Neural crest cell (in vitro differentiated cells): Measurements from ENCODE around the gene MAPK13. TPM values are rescaled to one million over a fixed set of nuclear protein-coding genes. Genes with fewer than 3 reads are reported as not detected.
"Not testable (repeated sequence)": the region's sequence is repeated elsewhere in the genome, so short reads cannot be mapped to it uniquely, and the experiment has no call there.

Source experiments
- DNase-seq: peaks from one replicate; pipeline ENCODE4 v3.0.0; 2021; ENCODE audit warnings: low read depth, mixed read lengths, low spot score
- H3K27ac Mint-ChIP-seq: one replicate; pipeline ENCODE4 v1.8.0; 2021; ENCODE audit warnings: mild to moderate bottlenecking, mixed read lengths; ENCODE audit not compliant: unreplicated experiment
- H3K27me3 Mint-ChIP-seq: 2 replicates; pipeline ENCODE4 v1.8.0; 2021; ENCODE audit warnings: low read depth, mild to moderate bottlenecking, mixed read lengths
- H3K36me3 Mint-ChIP-seq: 2 replicates; pipeline ENCODE4 v1.8.0; 2021; ENCODE audit warnings: low read depth, mild to moderate bottlenecking, mixed read lengths
- H3K4me1 Mint-ChIP-seq: 2 replicates; pipeline ENCODE4 v1.8.0; 2021; ENCODE audit warnings: mixed read lengths
- H3K4me3 Mint-ChIP-seq: one replicate; pipeline ENCODE4 v1.8.0; 2021; ENCODE audit warnings: mild to moderate bottlenecking, mixed read lengths
- H3K9me3 Mint-ChIP-seq: 2 replicates; pipeline ENCODE4 v1.8.0; 2021; ENCODE audit warnings: mixed read lengths
- total RNA-seq: library from RNA; stranded (reverse); gene quantifications from 2 replicates; pipeline ENCODE4 v1.2.1, GENCODE V29; 2021
- TF ChIP-seq, protein P1 (sequence below): fragments of 200-600 bp; sonication (generic); conservative IDR thresholded peaks from 2 replicates; pipeline ENCODE4 v1.5.0; 2021; ENCODE audit warnings: antibody characterized with exemption, mild to moderate bottlenecking

The MAPK13 gene
- total RNA-seq, 1 donor from 2014 or later = 2.0 TPM

DNA sequence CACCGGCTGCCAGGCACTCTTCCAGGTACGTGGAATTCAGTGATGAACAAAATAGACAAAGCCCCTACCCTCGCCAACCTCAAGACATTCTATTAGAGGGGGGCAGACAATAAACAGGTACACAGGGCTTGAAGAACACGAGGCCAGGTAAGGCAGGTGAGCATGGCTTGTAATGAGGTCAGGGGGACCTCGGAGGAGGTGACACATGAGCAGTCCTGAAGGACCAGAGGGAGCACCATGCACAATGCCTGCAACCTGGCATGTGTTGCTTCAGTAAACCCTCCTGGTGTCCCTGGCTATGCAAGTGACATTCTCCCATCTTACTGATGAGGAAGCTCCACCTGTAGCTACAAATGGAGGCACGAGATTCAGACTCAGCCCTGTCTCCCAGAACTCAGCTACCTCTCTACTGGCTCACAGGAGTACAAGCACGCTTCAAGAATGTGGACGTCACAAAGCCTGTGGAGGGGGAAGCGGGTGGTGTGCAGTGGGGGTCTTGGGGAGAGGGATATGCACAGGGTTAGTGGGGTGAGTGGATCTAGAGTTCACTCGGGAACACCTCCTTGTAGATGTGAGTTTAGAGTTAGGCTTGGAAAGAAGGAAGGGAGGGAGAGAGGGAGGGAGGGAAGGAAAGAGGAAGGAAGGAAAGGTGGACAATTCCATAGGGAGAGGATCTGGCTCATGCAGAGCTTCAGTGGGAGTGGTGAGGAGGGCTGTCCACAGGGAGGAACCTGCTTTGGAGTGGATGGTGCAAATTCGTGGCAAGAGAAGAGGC lies 7.6 kb upstream of the MAPK13 start:
- TF ChIP-seq, protein P1, sequence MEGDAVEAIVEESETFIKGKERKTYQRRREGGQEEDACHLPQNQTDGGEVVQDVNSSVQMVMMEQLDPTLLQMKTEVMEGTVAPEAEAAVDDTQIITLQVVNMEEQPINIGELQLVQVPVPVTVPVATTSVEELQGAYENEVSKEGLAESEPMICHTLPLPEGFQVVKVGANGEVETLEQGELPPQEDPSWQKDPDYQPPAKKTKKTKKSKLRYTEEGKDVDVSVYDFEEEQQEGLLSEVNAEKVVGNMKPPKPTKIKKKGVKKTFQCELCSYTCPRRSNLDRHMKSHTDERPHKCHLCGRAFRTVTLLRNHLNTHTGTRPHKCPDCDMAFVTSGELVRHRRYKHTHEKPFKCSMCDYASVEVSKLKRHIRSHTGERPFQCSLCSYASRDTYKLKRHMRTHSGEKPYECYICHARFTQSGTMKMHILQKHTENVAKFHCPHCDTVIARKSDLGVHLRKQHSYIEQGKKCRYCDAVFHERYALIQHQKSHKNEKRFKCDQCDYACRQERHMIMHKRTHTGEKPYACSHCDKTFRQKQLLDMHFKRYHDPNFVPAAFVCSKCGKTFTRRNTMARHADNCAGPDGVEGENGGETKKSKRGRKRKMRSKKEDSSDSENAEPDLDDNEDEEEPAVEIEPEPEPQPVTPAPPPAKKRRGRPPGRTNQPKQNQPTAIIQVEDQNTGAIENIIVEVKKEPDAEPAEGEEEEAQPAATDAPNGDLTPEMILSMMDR = no peak
- peaks cover under 1% of the 10 kb centered on the region for H3K27me3 Mint-ChIP-seq
- H3K27ac Mint-ChIP-seq = no peak overlapping the region
- no peak overlapping the region for H3K4me3 Mint-ChIP-seq
- no peaks in the 10 kb centered on the region for H3K9me3 Mint-ChIP-seq
- H3K36me3 Mint-ChIP-seq = no peaks in the 10 kb centered on the region
- peaks cover 8% of the 10 kb centered on the region for H3K4me1 Mint-ChIP-seq
- DNase-seq = no peak

DNA sequence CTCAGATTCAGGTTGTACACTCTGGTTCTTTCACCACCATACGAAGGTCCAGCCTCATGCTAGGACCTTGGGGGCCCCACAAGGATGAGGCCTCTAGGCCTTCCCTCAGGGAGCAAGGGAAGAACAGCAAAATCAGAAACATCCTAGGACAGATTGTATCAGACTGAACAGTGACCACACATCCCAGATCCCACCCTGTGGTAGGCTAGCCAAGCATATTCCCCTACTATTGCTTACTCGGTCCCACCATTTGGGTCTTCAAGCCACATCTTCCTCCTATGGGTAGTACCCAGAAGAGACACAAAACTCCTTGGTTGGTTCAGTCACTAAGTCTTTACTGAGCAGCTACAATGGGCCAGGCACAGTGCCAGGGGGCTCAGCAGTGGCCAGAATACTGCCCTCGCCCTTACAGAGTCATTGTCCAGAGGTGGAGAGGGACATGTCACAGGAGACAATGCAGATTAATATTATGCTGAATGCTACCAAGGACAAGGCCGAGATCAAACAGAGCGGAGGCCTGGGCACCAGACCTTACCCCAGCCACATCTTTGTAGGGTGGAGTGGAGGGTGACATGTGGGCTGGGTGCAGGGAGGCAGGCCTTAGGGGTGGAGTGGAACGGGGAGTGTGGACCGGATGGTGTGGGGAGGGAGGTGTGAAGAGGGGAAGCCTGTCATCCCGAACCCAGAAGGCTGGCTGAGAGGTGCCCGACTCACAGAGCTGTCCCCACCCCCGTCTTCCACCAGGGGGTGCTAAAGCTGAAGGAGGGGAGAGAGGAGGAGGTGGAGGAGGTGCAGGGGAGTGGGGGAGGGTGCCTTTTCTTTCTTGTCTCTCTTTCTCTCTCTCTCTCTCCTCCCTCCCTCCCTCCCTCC lies 6.8 kb upstream of the MAPK13 start:
- peak; percentile 84 for DNase-seq
- H3K4me3 Mint-ChIP-seq = no peak overlapping the region
- no peaks in the 10 kb centered on the region for H3K36me3 Mint-ChIP-seq
- H3K9me3 Mint-ChIP-seq = no peaks in the 10 kb centered on the region
- TF ChIP-seq, protein P1 = peak; percentile 63
- H3K27me3 Mint-ChIP-seq = peaks cover 2% of the 10 kb centered on the region
- peaks cover 8% of the 10 kb centered on the region for H3K4me1 Mint-ChIP-seq
- peak overlapping the region; percentile 57 for H3K27ac Mint-ChIP-seq

DNA sequence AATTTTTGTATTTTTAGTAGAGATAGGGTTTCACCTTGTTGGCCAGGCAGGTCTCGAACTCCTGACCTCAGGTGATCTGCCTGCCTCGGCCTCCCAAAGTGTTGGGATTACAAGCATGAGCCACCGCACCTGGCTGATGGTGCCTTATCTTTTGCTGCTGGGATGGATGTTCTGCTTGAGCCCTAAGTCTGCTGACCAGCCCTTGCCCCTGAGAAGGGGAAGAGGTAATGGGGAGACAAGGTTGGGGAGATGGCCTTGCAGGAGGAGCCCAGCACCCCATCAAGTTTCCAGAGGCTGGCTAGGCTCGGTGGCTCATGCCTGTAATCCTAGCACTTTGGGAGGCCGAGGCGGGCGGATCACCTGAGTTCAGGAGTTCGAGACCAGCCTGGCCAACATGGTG lies 6.0 kb upstream of the MAPK13 start:
- H3K36me3 Mint-ChIP-seq, DNase-seq, H3K4me1 Mint-ChIP-seq, H3K9me3 Mint-ChIP-seq, H3K27ac Mint-ChIP-seq, H3K27me3 Mint-ChIP-seq, H3K4me3 Mint-ChIP-seq: not testable (repeated sequence)

DNA sequence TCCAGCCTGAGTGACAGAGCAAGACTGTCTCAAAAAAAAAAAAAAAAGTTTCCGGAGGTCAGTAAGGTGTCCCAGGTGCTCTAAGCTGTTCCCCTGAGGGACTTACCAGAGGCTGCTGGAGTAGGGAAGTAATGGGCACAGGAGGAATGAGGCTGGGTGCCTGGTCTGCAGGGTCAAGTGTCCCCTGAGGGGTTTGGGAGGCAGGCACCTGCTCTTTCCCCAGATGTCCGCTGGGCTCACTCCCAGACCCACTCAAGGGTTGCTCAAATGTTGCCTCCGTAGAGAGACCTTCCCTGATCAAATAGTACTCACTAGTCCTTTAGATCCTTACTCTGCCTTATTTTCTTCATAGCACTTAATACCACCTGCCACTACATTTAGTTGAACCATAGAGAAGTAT lies 5.4 kb upstream of the MAPK13 start:
- H3K4me3 Mint-ChIP-seq = no peak overlapping the region
- no peaks in the 10 kb centered on the region for H3K9me3 Mint-ChIP-seq
- H3K36me3 Mint-ChIP-seq = no peaks in the 10 kb centered on the region
- peaks cover 11% of the 10 kb centered on the region for H3K4me1 Mint-ChIP-seq
- no peak for DNase-seq
- H3K27me3 Mint-ChIP-seq = peaks cover 10% of the 10 kb centered on the region
- H3K27ac Mint-ChIP-seq = no peak overlapping the region
- TF ChIP-seq, protein P1 = no peak

DNA sequence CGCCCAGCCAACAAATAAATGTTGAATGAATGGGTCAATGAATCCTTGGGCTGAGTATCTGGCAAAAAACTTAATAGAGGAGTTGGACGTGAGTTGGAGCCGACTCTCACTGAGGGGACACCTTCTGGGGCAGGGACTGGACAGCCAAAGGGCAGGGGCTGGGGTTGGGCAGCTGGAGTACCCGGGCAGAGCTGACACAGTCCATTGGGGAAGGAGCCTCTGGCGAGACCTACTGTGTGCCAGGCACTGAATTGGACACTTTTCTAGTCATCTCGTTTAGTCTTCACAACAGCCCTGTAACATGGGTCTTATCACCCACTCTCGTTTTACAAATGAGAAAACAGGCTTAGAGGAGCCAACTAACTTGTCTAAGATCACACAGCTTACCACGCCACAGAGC lies 4.7 kb upstream of the MAPK13 start:
- Mint-ChIP-seq H3K27ac (no peak overlapping the region), H3K27me3 (peaks cover 12% of the 10 kb centered on the region), H3K36me3 (no peaks in the 10 kb centered on the region), H3K4me1 (peaks cover 12% of the 10 kb centered on the region), H3K4me3 (no peak overlapping the region), H3K9me3 (no peaks in the 10 kb centered on the region)
- TF ChIP-seq, protein P1 = no peak
- no peak for DNase-seq

DNA sequence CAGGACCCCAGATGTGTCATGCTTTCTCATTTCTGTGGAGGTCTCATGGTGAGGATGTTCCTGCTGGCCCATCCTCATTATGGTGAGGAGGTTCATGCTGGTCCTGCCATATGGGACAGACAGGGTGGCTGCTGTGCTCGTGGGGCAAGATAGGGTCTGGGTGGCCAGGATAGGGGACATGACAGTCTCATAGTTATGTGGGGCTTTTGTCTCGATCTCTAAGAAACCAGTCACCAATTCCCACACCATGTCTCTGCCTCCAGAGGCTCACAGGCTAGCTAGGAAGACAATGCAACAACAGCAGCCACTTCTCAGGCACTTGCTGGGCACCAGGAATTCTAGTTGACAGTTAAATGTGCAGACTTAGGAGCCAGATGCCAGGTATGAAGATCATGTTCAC lies 4.2 kb upstream of the MAPK13 start:
- Mint-ChIP-seq H3K4me3 (no peak overlapping the region), H3K36me3 (no peaks in the 10 kb centered on the region), H3K27ac (no peak overlapping the region), H3K27me3 (peaks cover 17% of the 10 kb centered on the region), H3K9me3 (no peaks in the 10 kb centered on the region), H3K4me1 (peaks cover 12% of the 10 kb centered on the region)
- TF ChIP-seq, protein P1 = no peak
- no peak for DNase-seq
